ENCODE measurements around the gene ERN2.
"Not testable (repeated sequence)": the region's sequence is repeated elsewhere in the genome, so short reads cannot be mapped to it uniquely, and the experiment has no call there.

Gene ERN2

GRCh38 chr16:23712976-23713375, at the start of gene ERN2:
ERN2 (minus strand) TSS chr16:23713222; CDS start chr16:23713187, 35 bp downstream.
- DNase-seq = no peak

GRCh38 chr16:23757937-23758619, 45.1 kb upstream of the ERN2 start:
- no peak for DNase-seq

GRCh38 chr16:23757116-23757515, 44.1 kb upstream of the ERN2 start:
- DNase-seq = no peak

- DNase-seq = no peak
Measured at GRCh38 chr16:23755484-23755809, 42.4 kb upstream of the ERN2 start.

- peak; percentile 13 for DNase-seq
Measured at GRCh38 chr16:23754594-23755483, 41.8 kb upstream of the ERN2 start, which contains the start of gene CHP2. CHP2 (plus strand) TSS chr16:23755026; CDS start chr16:23755050, 24 bp downstream.

GRCh38 chr16:23753908-23754593, 41.0 kb upstream of the ERN2 start:
- peak; percentile 2 for DNase-seq

- DNase-seq = not testable (repeated sequence)
Measured at GRCh38 chr16:23751053-23751452, 38.0 kb upstream of the ERN2 start.

GRCh38 chr16:23748630-23749029, 35.6 kb upstream of the ERN2 start:
- DNase-seq = no peak

GRCh38 chr16:23745263-23745662, 32.2 kb upstream of the ERN2 start:
- DNase-seq = no peak

- peak; percentile 24 for DNase-seq
Measured at GRCh38 chr16:23742766-23743165, 29.7 kb upstream of the ERN2 start.

- no peak for DNase-seq
Measured at GRCh38 chr16:23741675-23742303, 28.8 kb upstream of the ERN2 start.

- no peak for DNase-seq
Measured at GRCh38 chr16:23739516-23739915, 26.5 kb upstream of the ERN2 start.

- DNase-seq = not testable (repeated sequence)
Measured at GRCh38 chr16:23737423-23738028, 24.5 kb upstream of the ERN2 start.

- DNase-seq = no peak
Measured at GRCh38 chr16:23734176-23734893, 21.3 kb upstream of the ERN2 start.

- no peak for DNase-seq
Measured at GRCh38 chr16:23729503-23730424, 16.7 kb upstream of the ERN2 start.

- DNase-seq = no peak
Measured at GRCh38 chr16:23728112-23728477, 15.1 kb upstream of the ERN2 start.

GRCh38 chr16:23726710-23727109, 13.7 kb upstream of the ERN2 start:
- no peak for DNase-seq

GRCh38 chr16:23724785-23725131, 11.7 kb upstream of the ERN2 start:
- no peak for DNase-seq

- no peak for DNase-seq
Measured at GRCh38 chr16:23724096-23724784, 11.2 kb upstream of the ERN2 start.

GRCh38 chr16:23722613-23723240, 9.7 kb upstream of the ERN2 start:
- not testable (repeated sequence) for DNase-seq

All from eye (tissue), 1 donor.